HCT116 (cell line): ENCODE results near the gene RNF141. TPM values are rescaled to one million over a fixed set of nuclear protein-coding genes. Genes with fewer than 3 reads are reported as not detected.

Source experiments
- ATAC-seq: fragments of 200-7000 bp; cut with Tn5 transposase; 2 replicates; pipeline ENCODE4 v1.9.1; 2020; ENCODE audit warnings: mild to moderate bottlenecking, moderate library complexity
- BruUV-seq: library from RNA; stranded (reverse); fragments of 400-500 nt; replicated peaks from 2 replicates; lab custom pipeline; 2021; lab: Mats Ljungman, UMichigan
- CTCF ChIA-PET: fragments of 300-600 bp; sonication (Branson Sonifier 250); formaldehyde crosslinking; loops from one replicate; lab custom pipeline; 2021; ENCODE audit warnings: antibody characterized with exemption; lab: Charles Lee
- POLR2A ChIA-PET: fragments of 300-600, 350-600 bp; sonication (Branson Sonifier 250); formaldehyde crosslinking; loops from one replicate; lab custom pipeline; 2021; ENCODE audit warnings: antibody characterized with exemption; lab: Charles Lee
- RAD21 ChIA-PET, 2 experiments: fragments of 300-600 bp; sonication (Branson Sonifier 250); formaldehyde crosslinking; loops; one replicate each; lab custom pipeline; 2023; ENCODE audit warnings: low total read pairs in 2 of 2; ENCODE audit not compliant: uncharacterized antibody in 2 of 2, unreplicated experiment in 2 of 2, low non-redundant PET in 1 of 2; lab: Charles Lee
- DNase-seq: peaks from one replicate; pipeline ENCODE4 v3.0.0-alpha.2; 2010; ENCODE audit warnings: low read depth, low spot score
- H2AFZ ChIP-seq: fragments of 200-600 bp; shearing (Covaris generic), sonication (generic); 2 replicates; pipeline ENCODE4 v1.6.1; 2017; ENCODE audit warnings: low read depth, mixed run types, mixed read lengths, antibody characterized with exemption, low read length; ENCODE audit not compliant: poor library complexity, severe bottlenecking
- H3K27ac ChIP-seq: 2 replicates; pipeline ENCODE4 v1.5.1; 2012; ENCODE audit warnings: low read depth, low read length
- H3K27me3 ChIP-seq: fragments of 200-600 bp; sonication (generic); 2 replicates; pipeline ENCODE4 v1.6.1; 2016; ENCODE audit warnings: mixed run types, low read length, mixed read lengths; ENCODE audit not compliant: insufficient read depth
- H3K36me3 ChIP-seq, 2 experiments: fragments of 200-500 bp in 1 of 2; fragments of 200-600 bp in 1 of 2; sonication (Bioruptor generic) in 1 of 2; sonication (generic) in 1 of 2; 2 replicates each; pipeline versions ENCODE4 v1.5.1 to v1.6.1; 2014 to 2016; ENCODE audit warnings: low read length in 2 of 2, inconsistent platforms in 1 of 2, mixed read lengths in 1 of 2, mixed run types in 1 of 2; ENCODE audit not compliant: insufficient read depth in 2 of 2, control insufficient read depth in 1 of 2
- H3K4me1 ChIP-seq, 2 experiments: fragments of 200-600 bp in 1 of 2; sonication (generic) in 1 of 2; 2 replicates each; pipeline versions ENCODE4 v1.5.1 to v1.6.1; 2012 to 2017; ENCODE audit warnings: low read length in 2 of 2, inconsistent platforms in 1 of 2, mild to moderate bottlenecking in 1 of 2, mixed read lengths in 1 of 2, mixed run types in 1 of 2, moderate library complexity in 1 of 2; ENCODE audit not compliant: insufficient read depth in 2 of 2, control insufficient read depth in 1 of 2
- H3K4me2 ChIP-seq: fragments of 200-600 bp; sonication (generic); 2 replicates; pipeline ENCODE4 v1.6.1; 2017; ENCODE audit warnings: mixed run types, low read length, mixed read lengths
- H3K4me3 ChIP-seq, 2 experiments: fragments of 200-600 bp in 1 of 2; sonication (generic) in 1 of 2; replicated peaks in 1 of 2; 2 replicates each; pipeline ENCODE4 v1.5.1; 2011 to 2016; ENCODE audit warnings: low read length in 2 of 2, control low read depth in 1 of 2, low read depth in 1 of 2, mild to moderate bottlenecking in 1 of 2, mixed read lengths in 1 of 2, mixed run types in 1 of 2
- H3K79me2 ChIP-seq: fragments of 200-600 bp; sonication (generic); 2 replicates; pipeline ENCODE4 v1.6.1; 2017; ENCODE audit warnings: mild to moderate bottlenecking, mixed run types, low read length, moderate library complexity, mixed read lengths; ENCODE audit not compliant: insufficient read depth
- H3K9ac ChIP-seq: fragments of 200-600 bp; sonication (generic); 2 replicates; pipeline ENCODE4 v1.6.1; 2016; ENCODE audit warnings: low read length, mixed read lengths
- H3K9me2 ChIP-seq: fragments of 200-600 bp; sonication (generic), shearing (Covaris generic); 2 replicates; pipeline ENCODE4 v1.6.1; 2017; ENCODE audit warnings: mixed run types, mild to moderate bottlenecking, moderate library complexity; ENCODE audit not compliant: insufficient read depth
- H3K9me3 ChIP-seq, 2 experiments: fragments of 200-500 bp in 1 of 2; fragments of 200-600 bp in 1 of 2; sonication (Bioruptor generic) in 1 of 2; sonication (generic) in 1 of 2; 2 replicates each; pipeline ENCODE4 v1.6.1; 2014 to 2017; ENCODE audit warnings: low read length in 2 of 2, mixed read lengths in 2 of 2, inconsistent platforms in 1 of 2, low read depth in 1 of 2, mild to moderate bottlenecking in 1 of 2, mixed run types in 1 of 2, moderate library complexity in 1 of 2; ENCODE audit not compliant: control insufficient read depth in 1 of 2, insufficient read depth in 1 of 2
- H4K20me1 ChIP-seq: fragments of 200-600 bp; sonication (generic), shearing (Covaris generic); 2 replicates; pipeline ENCODE4 v1.6.1; 2017; ENCODE audit warnings: mixed run types, mild to moderate bottlenecking, moderate library complexity; ENCODE audit not compliant: insufficient read depth
- ELF1 ChIP-seq: IDR thresholded peaks from 2 replicates; pipeline ENCODE4 v1.6.1; 2012; ENCODE audit warnings: low read depth, borderline replicate concordance
- FOSL1 ChIP-seq: IDR thresholded peaks from 2 replicates; pipeline ENCODE4 v1.6.1; 2012; ENCODE audit warnings: low read depth
- JUND ChIP-seq: IDR thresholded peaks from 2 replicates; pipeline ENCODE4 v1.6.1; 2012
- RAD21 ChIP-seq: IDR thresholded peaks from 2 replicates; pipeline ENCODE4 v1.6.1; 2012; ENCODE audit warnings: low read depth, mild to moderate bottlenecking
- SP1 ChIP-seq: IDR thresholded peaks from 2 replicates; pipeline ENCODE4 v1.6.1; 2012; ENCODE audit warnings: low read depth
- SRF ChIP-seq: IDR thresholded peaks from 2 replicates; pipeline ENCODE4 v1.6.1; 2012; ENCODE audit warnings: low read depth
- TCF7L2 ChIP-seq: IDR thresholded peaks from 2 replicates; pipeline ENCODE4 v1.7.0; 2011; ENCODE audit warnings: borderline replicate concordance, inconsistent platforms; ENCODE audit not compliant: insufficient read depth, insufficient read length; ENCODE audit errors: extremely low read depth
- YY1 ChIP-seq: IDR thresholded peaks from 2 replicates; pipeline ENCODE4 v1.6.1; 2011; ENCODE audit warnings: low read length, low read depth, moderate library complexity, mild to moderate bottlenecking; ENCODE audit not compliant: insufficient replicate concordance; ENCODE audit errors: extremely low read depth
- ZFX ChIP-seq: fragments of 450-650 bp; IDR thresholded peaks from 2 replicates; pipeline ENCODE4 v1.6.1; 2017
- ZNF274 ChIP-seq: fragments of 200-500 bp; sonication (Bioruptor generic); IDR thresholded peaks from 2 replicates; pipeline ENCODE4 v1.6.1; 2014; ENCODE audit warnings: mild to moderate bottlenecking, low read depth, low read length, inconsistent platforms
- intact Hi-C: fragments of 100-400 bp; cut with micrococcal nuclease; formaldehyde crosslinking; loops from 2 replicates; pipeline ENCODE4 v1.10.0; 2022
- total RNA-seq: library from RNA; stranded (reverse); gene quantifications from one replicate; pipeline ENCODE4 v1.2.1, GENCODE V29; 2021; ENCODE audit not compliant: unreplicated experiment
- TF ChIP-seq, protein P1 (sequence below): IDR thresholded peaks from 2 replicates; pipeline ENCODE4 v1.6.1; 2011; ENCODE audit warnings: mild to moderate bottlenecking, low read length, moderate library complexity; ENCODE audit not compliant: insufficient replicate concordance; ENCODE audit errors: extremely low read depth
- TF ChIP-seq, protein P2 (sequence below): IDR thresholded peaks from 2 replicates; pipeline ENCODE4 v1.6.1; 2012; ENCODE audit warnings: low read depth

RNF141 gene
- total RNA-seq, 1 experiment from 2014 or later = 133 TPM

DNA sequence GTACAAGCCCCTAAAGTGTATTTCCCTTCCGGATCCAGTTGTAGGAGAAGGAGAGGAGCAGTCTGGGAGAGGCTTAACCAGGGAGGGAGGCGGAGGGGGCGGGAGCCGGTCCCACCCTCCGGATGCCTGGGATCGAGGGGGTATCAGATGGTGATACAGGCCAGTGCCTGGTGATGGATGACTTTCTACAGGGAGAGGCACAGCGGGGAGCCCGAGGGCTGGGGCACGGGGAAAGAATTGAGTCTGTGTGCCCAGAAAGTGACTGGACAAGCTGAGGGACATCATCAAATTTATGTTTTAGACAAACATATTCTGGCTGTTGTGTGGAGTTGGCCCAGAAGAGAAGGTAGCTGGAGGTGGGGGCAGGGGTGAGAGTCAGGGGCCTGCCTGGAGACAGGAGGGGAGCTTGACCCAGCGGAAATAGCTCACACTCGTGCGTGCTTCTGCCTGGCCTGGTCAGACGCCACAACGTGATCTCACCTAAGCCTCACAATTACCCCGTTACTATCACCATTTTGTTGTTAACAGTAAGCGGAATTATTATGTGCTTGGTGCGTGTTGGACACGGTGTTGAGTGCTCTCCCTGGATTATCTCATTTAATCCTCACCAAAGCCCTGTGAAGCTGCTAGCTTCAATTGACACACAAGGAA is 43.5 kb downstream of the RNF141 start (continued):
- no peak for TF ChIP-seq YY1
- no peak for TF ChIP-seq ZFX
- TF ChIP-seq SRF = no peak
- no peak for TF ChIP-seq TCF7L2
- TF ChIP-seq, protein P1, sequence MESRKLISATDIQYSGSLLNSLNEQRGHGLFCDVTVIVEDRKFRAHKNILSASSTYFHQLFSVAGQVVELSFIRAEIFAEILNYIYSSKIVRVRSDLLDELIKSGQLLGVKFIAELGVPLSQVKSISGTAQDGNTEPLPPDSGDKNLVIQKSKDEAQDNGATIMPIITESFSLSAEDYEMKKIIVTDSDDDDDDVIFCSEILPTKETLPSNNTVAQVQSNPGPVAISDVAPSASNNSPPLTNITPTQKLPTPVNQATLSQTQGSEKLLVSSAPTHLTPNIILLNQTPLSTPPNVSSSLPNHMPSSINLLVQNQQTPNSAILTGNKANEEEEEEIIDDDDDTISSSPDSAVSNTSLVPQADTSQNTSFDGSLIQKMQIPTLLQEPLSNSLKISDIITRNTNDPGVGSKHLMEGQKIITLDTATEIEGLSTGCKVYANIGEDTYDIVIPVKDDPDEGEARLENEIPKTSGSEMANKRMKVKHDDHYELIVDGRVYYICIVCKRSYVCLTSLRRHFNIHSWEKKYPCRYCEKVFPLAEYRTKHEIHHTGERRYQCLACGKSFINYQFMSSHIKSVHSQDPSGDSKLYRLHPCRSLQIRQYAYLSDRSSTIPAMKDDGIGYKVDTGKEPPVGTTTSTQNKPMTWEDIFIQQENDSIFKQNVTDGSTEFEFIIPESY = no peak
- TF ChIP-seq FOSL1 = no peak
- TF ChIP-seq ZNF274 = no peak
- no peak for TF ChIP-seq ELF1
- no peak for TF ChIP-seq SP1

DNA sequence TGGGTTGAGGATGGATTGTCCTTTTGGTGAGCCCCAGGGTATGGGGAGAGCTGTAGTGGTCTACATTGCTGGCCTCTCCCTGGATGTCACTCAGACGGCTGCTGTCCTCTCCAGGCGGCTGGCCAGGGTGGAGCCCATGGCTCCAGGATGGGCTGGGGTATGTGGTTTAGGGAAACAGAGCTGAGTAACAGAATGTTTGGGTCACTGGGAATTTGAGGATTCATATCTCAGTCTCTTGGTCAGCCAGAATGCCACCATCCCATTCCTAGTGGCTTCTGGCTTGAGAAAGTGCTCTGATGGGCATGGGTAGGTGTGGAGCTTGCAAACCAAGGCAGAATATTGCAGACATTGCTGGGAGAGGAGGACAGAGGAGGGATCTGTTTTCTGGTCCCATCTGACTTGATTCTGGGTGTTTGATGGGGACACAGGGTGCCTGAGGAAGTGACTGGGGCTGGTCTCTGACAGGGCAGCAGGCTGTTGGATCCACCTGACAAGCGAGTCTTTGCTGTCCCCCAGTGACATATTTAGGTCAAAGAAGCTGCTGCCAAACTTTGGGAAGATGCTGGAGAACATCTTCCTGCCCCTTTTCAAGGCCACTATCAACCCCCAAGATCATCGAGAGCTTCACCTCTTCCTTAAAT is 44.6 kb downstream of the RNF141 start:
- peaks cover 6 to 66% of the 10 kb centered on the region in 2 experiments for H3K36me3 ChIP-seq
- no peaks in the 10 kb centered on the region for H4K20me1 ChIP-seq
- no peaks in the 10 kb centered on the region for H3K9me2 ChIP-seq
- POLR2A ChIA-PET = interaction anchor here (0.8 kb wide), 1 partner anchor 1904 kb away, joined by 3 read pairs; no protein-coding TSS in a partner anchor
- RAD21 ChIA-PET = no interaction called here
- no TSS peak for BruUV-seq
- peaks cover 15% of the 10 kb centered on the region; the same call in 1 of the 2 replicates for H3K79me2 ChIP-seq
- H3K9me3 ChIP-seq = no peaks in the 10 kb centered on the region
- peaks cover 3 to 9% of the 10 kb centered on the region in 2 experiments for H3K4me1 ChIP-seq
- H2AFZ ChIP-seq = no peak overlapping the region
- H3K9ac ChIP-seq = no peak overlapping the region
- no peak overlapping the region for H3K27ac ChIP-seq
- H3K4me3 ChIP-seq = no peak overlapping the region
- DNase-seq = no peak
- H3K27me3 ChIP-seq = no peaks in the 10 kb centered on the region
- no peak for ATAC-seq
- CTCF ChIA-PET = no interaction called here
- TF ChIP-seq JUND = no peak
- no peak for TF ChIP-seq RAD21
- TF ChIP-seq, protein P2, sequence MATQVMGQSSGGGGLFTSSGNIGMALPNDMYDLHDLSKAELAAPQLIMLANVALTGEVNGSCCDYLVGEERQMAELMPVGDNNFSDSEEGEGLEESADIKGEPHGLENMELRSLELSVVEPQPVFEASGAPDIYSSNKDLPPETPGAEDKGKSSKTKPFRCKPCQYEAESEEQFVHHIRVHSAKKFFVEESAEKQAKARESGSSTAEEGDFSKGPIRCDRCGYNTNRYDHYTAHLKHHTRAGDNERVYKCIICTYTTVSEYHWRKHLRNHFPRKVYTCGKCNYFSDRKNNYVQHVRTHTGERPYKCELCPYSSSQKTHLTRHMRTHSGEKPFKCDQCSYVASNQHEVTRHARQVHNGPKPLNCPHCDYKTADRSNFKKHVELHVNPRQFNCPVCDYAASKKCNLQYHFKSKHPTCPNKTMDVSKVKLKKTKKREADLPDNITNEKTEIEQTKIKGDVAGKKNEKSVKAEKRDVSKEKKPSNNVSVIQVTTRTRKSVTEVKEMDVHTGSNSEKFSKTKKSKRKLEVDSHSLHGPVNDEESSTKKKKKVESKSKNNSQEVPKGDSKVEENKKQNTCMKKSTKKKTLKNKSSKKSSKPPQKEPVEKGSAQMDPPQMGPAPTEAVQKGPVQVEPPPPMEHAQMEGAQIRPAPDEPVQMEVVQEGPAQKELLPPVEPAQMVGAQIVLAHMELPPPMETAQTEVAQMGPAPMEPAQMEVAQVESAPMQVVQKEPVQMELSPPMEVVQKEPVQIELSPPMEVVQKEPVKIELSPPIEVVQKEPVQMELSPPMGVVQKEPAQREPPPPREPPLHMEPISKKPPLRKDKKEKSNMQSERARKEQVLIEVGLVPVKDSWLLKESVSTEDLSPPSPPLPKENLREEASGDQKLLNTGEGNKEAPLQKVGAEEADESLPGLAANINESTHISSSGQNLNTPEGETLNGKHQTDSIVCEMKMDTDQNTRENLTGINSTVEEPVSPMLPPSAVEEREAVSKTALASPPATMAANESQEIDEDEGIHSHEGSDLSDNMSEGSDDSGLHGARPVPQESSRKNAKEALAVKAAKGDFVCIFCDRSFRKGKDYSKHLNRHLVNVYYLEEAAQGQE = no peak
- TF ChIP-seq, all 23 proteins: peak for 0
- no peak overlapping the region for H3K4me2 ChIP-seq
- intact Hi-C loops = no loop called here
